ENCODE measurements around the gene GAGE12J. TPM values are rescaled to one million over a fixed set of nuclear protein-coding genes. Genes with fewer than 3 reads are reported as not detected.

Gene GAGE12J
- total RNA-seq, 1 donor from 2014 or later = not detected

- intact Hi-C loops (cut with DNase I) = no loop called here
- H3K27ac ChIP-seq = no peak overlapping the region
- no peaks in the 10 kb centered on the region for H3K36me3 ChIP-seq
- no peaks in the 10 kb centered on the region for H3K27me3 ChIP-seq
- no peaks in the 10 kb centered on the region for H3K4me1 ChIP-seq
- H3K9me3 ChIP-seq = no peaks in the 10 kb centered on the region
- peak in 1 of 2 donors; percentile 8 for DNase-seq (ENCODE audit: low spot score in 2 of 2)
- TF ChIP-seq CTCF (IDR thresholded peaks at IDR 0.05) = no peak
- H3K4me3 ChIP-seq = no peak overlapping the region
These were observed 43.8 kb upstream of the GAGE12J start for GRCh38 chrX:49278081-49278480.

DNA sequence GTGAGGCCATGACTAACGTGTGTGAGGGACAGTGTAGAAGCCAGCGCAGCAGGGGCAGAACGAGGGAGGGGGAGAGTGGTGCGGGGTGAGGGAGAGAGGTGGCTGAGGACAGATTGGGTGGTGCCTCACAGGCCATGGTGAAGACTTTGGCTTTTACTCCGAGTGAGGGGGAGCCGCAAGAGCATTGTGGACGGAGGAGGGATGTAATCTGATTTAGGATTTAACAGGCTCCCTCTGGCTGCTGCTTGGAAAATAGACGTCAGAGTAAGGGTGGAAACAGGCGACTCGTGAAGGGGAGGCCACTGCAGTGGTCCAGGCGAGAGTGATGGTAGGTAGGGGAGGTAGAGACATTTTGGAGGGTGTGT lies 39.2 kb upstream of the GAGE12J start:
- TF ChIP-seq CTCF (IDR thresholded peaks at IDR 0.05) = peak in 2 of 3 experiments; percentile 15 to 41
- no peaks in the 10 kb centered on the region for H3K9me3 ChIP-seq
- no peak overlapping the region for H3K27ac ChIP-seq
- DNase-seq (ENCODE audit: low spot score in 2 of 2) = no peak
- H3K4me1 ChIP-seq = no peaks in the 10 kb centered on the region
- H3K27me3 ChIP-seq = no peaks in the 10 kb centered on the region
- peaks cover 0 to 4% of the 10 kb centered on the region in 2 donors for H3K36me3 ChIP-seq
- intact Hi-C loops (cut with DNase I) = no loop called here
- no peak overlapping the region for H3K4me3 ChIP-seq

DNA sequence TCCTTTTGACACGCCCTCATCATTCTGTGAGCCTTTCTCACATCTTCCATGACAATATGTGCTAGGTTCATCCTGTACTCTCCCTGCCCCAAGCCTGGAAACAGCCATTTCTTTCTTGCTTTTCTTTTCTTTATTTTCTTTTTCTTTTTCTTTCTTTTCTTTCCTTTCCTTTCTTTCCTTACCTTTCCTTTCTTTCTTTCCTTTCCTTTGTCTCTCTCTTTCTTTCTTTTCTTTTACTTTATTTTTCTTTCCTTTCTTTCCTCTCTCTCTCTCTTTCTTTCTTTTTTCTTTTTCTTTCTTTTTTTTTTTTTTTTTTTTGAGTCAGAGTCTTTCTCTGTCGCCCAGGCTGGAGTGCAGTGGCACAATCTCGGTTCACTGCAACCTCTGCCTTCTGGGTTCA lies 37.6 kb upstream of the GAGE12J start:
- H3K4me1 ChIP-seq = no peaks in the 10 kb centered on the region
- no peaks in the 10 kb centered on the region for H3K9me3 ChIP-seq
- no peaks in the 10 kb centered on the region for H3K27me3 ChIP-seq
- DNase-seq (ENCODE audit: low spot score in 2 of 2) = no peak
- no peak overlapping the region for H3K27ac ChIP-seq
- intact Hi-C loops (cut with DNase I) = no loop called here
- TF ChIP-seq CTCF (IDR thresholded peaks at IDR 0.05) = no peak
- no peak overlapping the region for H3K4me3 ChIP-seq
- H3K36me3 ChIP-seq = peaks cover 0 to 4% of the 10 kb centered on the region in 2 donors

- no peak for DNase-seq (ENCODE audit: low spot score in 2 of 2)
- H3K4me3 ChIP-seq = no peak overlapping the region
- H3K4me1 ChIP-seq = no peaks in the 10 kb centered on the region
- no peak for TF ChIP-seq CTCF (IDR thresholded peaks at IDR 0.05)
- intact Hi-C loops (cut with DNase I) = no loop called here
- no peak overlapping the region for H3K27ac ChIP-seq
- peaks cover 0 to 4% of the 10 kb centered on the region in 2 donors for H3K36me3 ChIP-seq
- H3K9me3 ChIP-seq = no peaks in the 10 kb centered on the region
- H3K27me3 ChIP-seq = no peaks in the 10 kb centered on the region
These were observed 35.7 kb upstream of the GAGE12J start for GRCh38 chrX:49286136-49286535.

GRCh38 chrX:49286581-49286980 lies 35.3 kb upstream of the GAGE12J start:
- intact Hi-C loops (cut with DNase I) = no loop called here
- DNase-seq (ENCODE audit: low spot score in 2 of 2) = no peak
- Histone ChIP-seq H3K4me1 (no peaks in the 10 kb centered on the region), H3K27me3 (no peaks in the 10 kb centered on the region), H3K4me3 (no peak overlapping the region), H3K9me3 (no peaks in the 10 kb centered on the region), H3K36me3 (peaks cover 0 to 4% of the 10 kb centered on the region in 2 donors), H3K27ac (no peak overlapping the region)
- TF ChIP-seq CTCF (IDR thresholded peaks at IDR 0.05) = no peak

DNA sequence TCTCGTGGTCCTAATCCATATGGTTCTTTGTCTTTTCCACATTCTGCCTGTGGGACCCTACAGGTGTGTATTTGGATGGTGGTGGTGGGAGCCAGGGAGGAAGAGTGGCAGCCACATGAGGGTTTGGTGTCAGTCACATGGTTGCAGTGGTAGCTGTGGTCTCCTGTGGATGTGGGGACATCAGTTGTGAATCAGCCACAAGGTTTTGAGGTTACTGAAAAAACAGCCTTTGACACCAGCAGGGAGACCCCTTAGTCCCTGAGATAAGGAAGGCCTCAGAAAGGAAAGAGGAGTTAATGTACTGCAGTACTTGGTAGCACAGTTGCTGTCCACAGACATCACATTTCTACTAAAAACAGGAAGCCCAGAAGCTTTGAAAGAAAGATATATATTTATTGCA lies 34.2 kb upstream of the GAGE12J start:
- no peak for TF ChIP-seq CTCF (IDR thresholded peaks at IDR 0.05)
- no peak overlapping the region for H3K4me3 ChIP-seq
- no peak overlapping the region for H3K27ac ChIP-seq
- no peaks in the 10 kb centered on the region for H3K9me3 ChIP-seq
- no peak for DNase-seq (ENCODE audit: low spot score in 2 of 2)
- intact Hi-C loops (cut with DNase I) = no loop called here
- H3K27me3 ChIP-seq = no peaks in the 10 kb centered on the region
- peaks cover 0 to 4% of the 10 kb centered on the region in 2 donors for H3K36me3 ChIP-seq
- H3K4me1 ChIP-seq = no peaks in the 10 kb centered on the region
